Activated naive CD8-positive, alpha-beta T cell (primary cell): Measurements from ENCODE around the gene DTNB.
"Not testable (repeated sequence)": the region's sequence is repeated elsewhere in the genome, so short reads cannot be mapped to it uniquely, and the experiment has no call there.

Source experiments
- H3K27ac Mint-ChIP-seq: one replicate; pipeline ENCODE4 v1.8.0; 2021; ENCODE audit warnings: mixed read lengths
- H3K27me3 Mint-ChIP-seq: one replicate; pipeline ENCODE4 v1.8.0; 2021; ENCODE audit warnings: mixed read lengths
- H3K36me3 Mint-ChIP-seq: one replicate; pipeline ENCODE4 v1.8.0; 2021; ENCODE audit warnings: mixed read lengths
- H3K4me1 Mint-ChIP-seq: one replicate; pipeline ENCODE4 v1.8.0; 2021; ENCODE audit warnings: low read depth, mixed read lengths
- H3K4me3 Mint-ChIP-seq: one replicate; pipeline ENCODE4 v1.8.0; 2021; ENCODE audit warnings: mild to moderate bottlenecking, mixed read lengths
- H3K9me3 Mint-ChIP-seq: one replicate; pipeline ENCODE4 v1.8.0; 2021; ENCODE audit warnings: low read depth, mixed read lengths

DTNB gene

GRCh38 chr2:25673300-25674076, at the start of gene DTNB:
TSS of gene DTNB (minus strand) at chr2:25673577. CDS start at chr2:25652660, 20,917 bp downstream.
- H3K27me3 Mint-ChIP-seq: no peaks in the 10 kb centered on the region
- H3K27ac Mint-ChIP-seq: peak within 1 kb of the TSS; percentile 76
- H3K4me1 Mint-ChIP-seq: peaks cover 26% of the 10 kb centered on the region
- no peaks in the 10 kb centered on the region for H3K9me3 Mint-ChIP-seq
- peak within 1 kb of the TSS; percentile 86 for H3K4me3 Mint-ChIP-seq
- no peaks in the 10 kb centered on the region for H3K36me3 Mint-ChIP-seq

GRCh38 chr2:25722224-25722623, 48.8 kb upstream of the DTNB start:
- H3K4me1 Mint-ChIP-seq: peaks cover 2% of the 10 kb centered on the region
- no peaks in the 10 kb centered on the region for H3K9me3 Mint-ChIP-seq
- no peak overlapping the region for H3K4me3 Mint-ChIP-seq
- no peaks in the 10 kb centered on the region for H3K36me3 Mint-ChIP-seq
- H3K27ac Mint-ChIP-seq: no peak overlapping the region
- peaks cover 4% of the 10 kb centered on the region for H3K27me3 Mint-ChIP-seq

GRCh38 chr2:25720575-25720974, 47.2 kb upstream of the DTNB start:
- peaks cover 4% of the 10 kb centered on the region for H3K27me3 Mint-ChIP-seq
- peaks cover 2% of the 10 kb centered on the region for H3K4me1 Mint-ChIP-seq
- no peaks in the 10 kb centered on the region for H3K9me3 Mint-ChIP-seq
- H3K36me3 Mint-ChIP-seq: no peaks in the 10 kb centered on the region
- no peak overlapping the region for H3K4me3 Mint-ChIP-seq
- H3K27ac Mint-ChIP-seq: no peak overlapping the region

- H3K27me3 Mint-ChIP-seq: peaks cover 6% of the 10 kb centered on the region
- no peaks in the 10 kb centered on the region for H3K36me3 Mint-ChIP-seq
- no peak overlapping the region for H3K4me3 Mint-ChIP-seq
- no peak overlapping the region for H3K27ac Mint-ChIP-seq
- peaks cover 11% of the 10 kb centered on the region for H3K4me1 Mint-ChIP-seq
- H3K9me3 Mint-ChIP-seq: peaks cover 4% of the 10 kb centered on the region
Measured at GRCh38 chr2:25714740-25715139, 41.4 kb upstream of the DTNB start.

- Mint-ChIP-seq H3K9me3 (peaks cover 4% of the 10 kb centered on the region), H3K4me3 (no peak overlapping the region), H3K27ac (no peak overlapping the region), H3K27me3 (peaks cover 6% of the 10 kb centered on the region), H3K4me1 (peaks cover 9% of the 10 kb centered on the region), H3K36me3 (no peaks in the 10 kb centered on the region)
Measured at GRCh38 chr2:25712455-25712854, 39.1 kb upstream of the DTNB start.

- no peaks in the 10 kb centered on the region for H3K36me3 Mint-ChIP-seq
- peaks cover 4% of the 10 kb centered on the region for H3K9me3 Mint-ChIP-seq
- peaks cover 6% of the 10 kb centered on the region for H3K27me3 Mint-ChIP-seq
- H3K4me1 Mint-ChIP-seq: peaks cover 9% of the 10 kb centered on the region
- H3K4me3 Mint-ChIP-seq: peak overlapping the region; percentile 56
- H3K27ac Mint-ChIP-seq: no peak overlapping the region
Measured at GRCh38 chr2:25711675-25712354, 38.4 kb upstream of the DTNB start.

GRCh38 chr2:25710750-25711149, 37.4 kb upstream of the DTNB start:
- Mint-ChIP-seq H3K4me1 (peaks cover 9% of the 10 kb centered on the region), H3K4me3 (no peak overlapping the region), H3K36me3 (no peaks in the 10 kb centered on the region), H3K9me3 (peaks cover 4% of the 10 kb centered on the region), H3K27ac (no peak overlapping the region), H3K27me3 (peaks cover 6% of the 10 kb centered on the region)

GRCh38 chr2:25709349-25709748, 36.0 kb upstream of the DTNB start:
- Mint-ChIP-seq H3K27me3 (peaks cover 6% of the 10 kb centered on the region), H3K4me3 (no peak overlapping the region), H3K36me3 (no peaks in the 10 kb centered on the region), H3K9me3 (peaks cover 4% of the 10 kb centered on the region), H3K27ac (no peak overlapping the region), H3K4me1 (peaks cover 9% of the 10 kb centered on the region)

GRCh38 chr2:25707927-25708590, 34.7 kb upstream of the DTNB start:
- Mint-ChIP-seq H3K4me1 (peaks cover 9% of the 10 kb centered on the region), H3K27me3 (peaks cover 6% of the 10 kb centered on the region), H3K9me3 (no peaks in the 10 kb centered on the region), H3K27ac (no peak overlapping the region), H3K4me3 (no peak overlapping the region), H3K36me3 (no peaks in the 10 kb centered on the region)

- not testable (repeated sequence) for H3K4me1 Mint-ChIP-seq
Measured at GRCh38 chr2:25705575-25705974, 32.2 kb upstream of the DTNB start.

GRCh38 chr2:25701801-25702200, 28.4 kb upstream of the DTNB start:
- H3K4me3 Mint-ChIP-seq: no peak overlapping the region

More at GRCh38 chr2:25705575-25705974, 32.2 kb upstream of the DTNB start:
- H3K27ac Mint-ChIP-seq, H3K27me3 Mint-ChIP-seq, H3K9me3 Mint-ChIP-seq, H3K4me3 Mint-ChIP-seq, H3K36me3 Mint-ChIP-seq: not testable (repeated sequence)

GRCh38 chr2:25700221-25700660, 26.9 kb upstream of the DTNB start:
- H3K4me1 Mint-ChIP-seq: peaks cover 2% of the 10 kb centered on the region
- no peaks in the 10 kb centered on the region for H3K27me3 Mint-ChIP-seq
- H3K27ac Mint-ChIP-seq: no peak overlapping the region
- no peak overlapping the region for H3K4me3 Mint-ChIP-seq
- H3K9me3 Mint-ChIP-seq: no peaks in the 10 kb centered on the region
- no peaks in the 10 kb centered on the region for H3K36me3 Mint-ChIP-seq

More at GRCh38 chr2:25701801-25702200, 28.4 kb upstream of the DTNB start:
- Mint-ChIP-seq H3K36me3 (no peaks in the 10 kb centered on the region), H3K27me3 (no peaks in the 10 kb centered on the region), H3K9me3 (no peaks in the 10 kb centered on the region), H3K4me1 (peaks cover 2% of the 10 kb centered on the region), H3K27ac (no peak overlapping the region)

- no peaks in the 10 kb centered on the region for H3K9me3 Mint-ChIP-seq
- H3K4me3 Mint-ChIP-seq: no peak overlapping the region
- H3K36me3 Mint-ChIP-seq: no peaks in the 10 kb centered on the region
- H3K27ac Mint-ChIP-seq: no peak overlapping the region
- H3K27me3 Mint-ChIP-seq: no peaks in the 10 kb centered on the region
- H3K4me1 Mint-ChIP-seq: peaks cover 2% of the 10 kb centered on the region
Measured at GRCh38 chr2:25699216-25699615, 25.8 kb upstream of the DTNB start.

GRCh38 chr2:25698752-25699151, 25.4 kb upstream of the DTNB start:
- Mint-ChIP-seq H3K4me3 (no peak overlapping the region), H3K36me3 (no peaks in the 10 kb centered on the region), H3K27me3 (no peaks in the 10 kb centered on the region), H3K4me1 (peaks cover 2% of the 10 kb centered on the region), H3K27ac (no peak overlapping the region), H3K9me3 (no peaks in the 10 kb centered on the region)
